ENCODE measurements around the gene TNFAIP8. TPM values are rescaled to one million over a fixed set of nuclear protein-coding genes. Genes with fewer than 3 reads are reported as not detected.

The TNFAIP8 gene
- total and polyA plus RNA-seq, 2 experiments from 2014 or later = 21.9 to 24.9 TPM

DNA sequence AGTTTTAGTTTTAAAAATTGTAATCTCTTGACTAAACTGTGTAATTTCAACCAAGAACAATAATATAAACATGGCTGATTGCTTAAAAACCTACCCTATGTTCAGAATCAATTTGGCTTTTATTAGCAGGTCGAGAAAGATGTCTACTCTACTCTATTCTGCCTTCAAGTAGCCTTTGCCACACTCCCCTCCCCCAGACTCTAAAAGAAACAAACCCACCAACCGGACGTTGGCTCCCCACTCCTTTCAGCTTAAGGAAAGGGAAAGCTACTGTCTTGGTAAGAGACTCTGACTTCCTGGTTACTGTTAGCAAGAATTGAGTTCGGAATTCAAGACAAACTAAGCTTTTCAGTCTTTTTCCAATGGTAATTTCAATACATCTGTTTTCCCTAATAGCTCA lies 46.7 kb downstream of the TNFAIP8 start:
- Histone ChIP-seq H3K4me1 (ENCODE audit: low read depth) (no peaks in the 10 kb centered on the region), H3K36me3 (no peaks in the 10 kb centered on the region), H3K27me3 (no peaks in the 10 kb centered on the region), H3K9me3 (ENCODE audit: low read depth) (no peaks in the 10 kb centered on the region), H3K4me3 (no peak overlapping the region), H3K27ac (no peak overlapping the region)
- no peak for DNase-seq (ENCODE audit: low read depth in 1 of 2, low spot score in 1 of 2)
- TF ChIP-seq, protein P1, sequence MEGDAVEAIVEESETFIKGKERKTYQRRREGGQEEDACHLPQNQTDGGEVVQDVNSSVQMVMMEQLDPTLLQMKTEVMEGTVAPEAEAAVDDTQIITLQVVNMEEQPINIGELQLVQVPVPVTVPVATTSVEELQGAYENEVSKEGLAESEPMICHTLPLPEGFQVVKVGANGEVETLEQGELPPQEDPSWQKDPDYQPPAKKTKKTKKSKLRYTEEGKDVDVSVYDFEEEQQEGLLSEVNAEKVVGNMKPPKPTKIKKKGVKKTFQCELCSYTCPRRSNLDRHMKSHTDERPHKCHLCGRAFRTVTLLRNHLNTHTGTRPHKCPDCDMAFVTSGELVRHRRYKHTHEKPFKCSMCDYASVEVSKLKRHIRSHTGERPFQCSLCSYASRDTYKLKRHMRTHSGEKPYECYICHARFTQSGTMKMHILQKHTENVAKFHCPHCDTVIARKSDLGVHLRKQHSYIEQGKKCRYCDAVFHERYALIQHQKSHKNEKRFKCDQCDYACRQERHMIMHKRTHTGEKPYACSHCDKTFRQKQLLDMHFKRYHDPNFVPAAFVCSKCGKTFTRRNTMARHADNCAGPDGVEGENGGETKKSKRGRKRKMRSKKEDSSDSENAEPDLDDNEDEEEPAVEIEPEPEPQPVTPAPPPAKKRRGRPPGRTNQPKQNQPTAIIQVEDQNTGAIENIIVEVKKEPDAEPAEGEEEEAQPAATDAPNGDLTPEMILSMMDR (IDR thresholded peaks at IDR 0.05; ENCODE audit: low read depth, low read length) = no peak

DNA sequence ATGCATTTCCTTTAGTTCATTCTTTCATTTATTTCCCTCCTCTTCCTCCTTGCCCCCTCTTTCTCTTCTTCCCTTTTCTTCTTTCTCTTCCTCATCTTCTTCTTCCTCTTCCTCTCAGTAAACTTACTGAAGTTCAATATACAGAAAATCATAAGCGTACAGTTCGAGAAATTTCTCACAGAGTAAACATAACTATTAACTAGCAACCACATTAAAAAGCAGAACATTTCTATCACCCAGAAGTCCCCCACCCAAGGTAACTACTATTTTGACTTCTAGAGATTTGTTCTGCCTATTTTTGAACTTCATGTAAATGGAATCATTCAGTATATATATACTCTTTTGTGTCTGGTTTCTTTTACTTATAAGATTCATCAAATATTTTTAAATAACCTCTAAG lies 48.2 kb downstream of the TNFAIP8 start:
- Histone ChIP-seq H3K9me3 (ENCODE audit: low read depth) (no peaks in the 10 kb centered on the region), H3K27me3 (no peaks in the 10 kb centered on the region), H3K36me3 (no peaks in the 10 kb centered on the region), H3K4me3 (no peak overlapping the region), H3K4me1 (ENCODE audit: low read depth) (no peaks in the 10 kb centered on the region), H3K27ac (no peak overlapping the region)
- TF ChIP-seq, protein P1 (IDR thresholded peaks at IDR 0.05; ENCODE audit: low read depth, low read length) = no peak
- DNase-seq (ENCODE audit: low read depth in 1 of 2, low spot score in 1 of 2) = no peak

DNA sequence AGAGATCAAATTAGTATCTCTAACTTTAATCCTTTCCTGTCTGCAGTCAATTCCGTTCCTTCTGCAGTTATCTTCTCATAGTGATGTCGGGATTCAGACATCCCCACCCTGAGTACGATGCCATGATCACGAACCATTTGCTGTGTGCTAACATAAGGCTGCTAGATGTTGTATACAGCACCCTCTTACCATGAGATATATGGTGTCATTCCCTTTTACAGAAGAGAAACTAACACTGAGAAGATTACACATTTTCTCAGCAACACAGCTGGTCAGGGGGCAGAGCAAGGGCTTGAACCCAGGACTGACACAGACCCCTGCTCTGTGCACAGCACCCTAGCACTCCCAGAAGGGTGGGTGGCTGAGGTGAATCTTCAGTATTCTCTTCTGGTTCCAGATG lies 49.6 kb downstream of the TNFAIP8 start:
- no peak for DNase-seq (ENCODE audit: low read depth in 1 of 2, low spot score in 1 of 2)

DNA sequence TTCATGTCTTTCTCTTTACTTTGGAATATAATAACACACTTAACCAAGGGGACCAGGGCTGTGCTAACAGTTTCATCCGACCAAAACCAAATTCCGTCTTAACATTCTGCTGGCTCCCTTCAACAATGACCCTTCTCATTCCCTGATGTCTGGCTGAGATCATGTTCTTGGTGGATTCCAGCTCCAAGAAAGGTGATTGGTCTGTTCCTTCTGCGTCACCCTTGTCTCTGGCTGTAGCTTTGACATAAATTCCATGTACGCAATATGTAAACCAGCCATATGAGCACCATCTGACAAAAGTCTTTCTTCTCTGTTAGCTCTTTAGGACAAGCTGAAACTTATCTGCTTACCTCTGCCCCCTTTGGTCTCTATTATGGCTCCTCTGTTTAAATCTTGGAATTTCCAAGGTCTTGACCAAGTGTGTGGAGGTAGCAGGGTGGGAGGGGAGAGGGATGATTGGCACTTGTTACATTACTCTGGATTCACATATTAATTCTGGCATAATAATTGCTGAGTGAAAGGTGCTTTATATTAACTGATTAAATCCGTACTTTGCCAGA lies 50.8 kb downstream of the TNFAIP8 start:
- no peaks in the 10 kb centered on the region for H3K9me3 ChIP-seq (ENCODE audit: low read depth)
- TF ChIP-seq, protein P1 (IDR thresholded peaks at IDR 0.05; ENCODE audit: low read depth, low read length) = no peak
- H3K4me1 ChIP-seq (ENCODE audit: low read depth) = no peaks in the 10 kb centered on the region
- DNase-seq (ENCODE audit: low read depth in 1 of 2, low spot score in 1 of 2) = no peak
- H3K27ac ChIP-seq = no peak overlapping the region
- H3K27me3 ChIP-seq = no peaks in the 10 kb centered on the region
- no peaks in the 10 kb centered on the region for H3K36me3 ChIP-seq
- H3K4me3 ChIP-seq = no peak overlapping the region

More for the DNA sequence above, 49.6 kb downstream of the TNFAIP8 start:
- H3K36me3 ChIP-seq = no peaks in the 10 kb centered on the region
- TF ChIP-seq, protein P1 (IDR thresholded peaks at IDR 0.05; ENCODE audit: low read depth, low read length) = no peak
- no peak overlapping the region for H3K27ac ChIP-seq
- no peaks in the 10 kb centered on the region for H3K27me3 ChIP-seq
- no peak overlapping the region for H3K4me3 ChIP-seq
- no peaks in the 10 kb centered on the region for H3K9me3 ChIP-seq (ENCODE audit: low read depth)
- no peaks in the 10 kb centered on the region for H3K4me1 ChIP-seq (ENCODE audit: low read depth)

DNA sequence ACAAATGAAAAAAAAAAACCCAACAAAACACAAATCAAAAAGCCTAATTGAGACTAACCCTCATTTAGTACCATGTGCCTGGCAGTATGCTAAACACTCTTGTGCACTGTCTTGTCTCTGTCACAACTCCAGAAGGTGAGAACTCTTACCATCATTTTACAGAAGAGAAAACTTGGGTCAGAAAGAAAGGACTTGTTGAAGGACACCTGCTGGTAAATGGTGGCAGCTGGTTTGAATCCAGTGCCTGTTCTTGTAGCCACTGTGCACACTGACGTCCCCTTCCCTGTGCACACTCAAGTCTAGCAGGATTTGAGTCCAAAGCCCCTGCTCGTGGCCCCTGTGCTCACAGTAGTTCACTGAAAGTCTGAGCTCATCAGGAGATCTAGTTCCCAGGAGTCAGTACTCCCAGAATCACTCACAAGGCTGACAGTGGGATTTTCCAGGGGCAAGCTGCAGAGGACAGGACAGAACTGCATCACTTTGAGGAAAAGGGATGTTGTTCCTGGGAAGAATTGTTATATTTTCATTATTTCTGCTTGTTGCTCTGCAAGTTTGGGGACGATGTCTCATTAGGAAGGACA lies 53.5 kb downstream of the TNFAIP8 start:
- no peak overlapping the region for H3K27ac ChIP-seq
- H3K36me3 ChIP-seq = no peaks in the 10 kb centered on the region
- DNase-seq (ENCODE audit: low read depth in 1 of 2, low spot score in 1 of 2) = no peak
- no peaks in the 10 kb centered on the region for H3K9me3 ChIP-seq (ENCODE audit: low read depth)
- H3K27me3 ChIP-seq = no peaks in the 10 kb centered on the region
- H3K4me1 ChIP-seq (ENCODE audit: low read depth) = no peaks in the 10 kb centered on the region
- no peak overlapping the region for H3K4me3 ChIP-seq
- TF ChIP-seq, protein P1 (IDR thresholded peaks at IDR 0.05; ENCODE audit: low read depth, low read length) = no peak
